Gastroesophageal sphincter (tissue), 4 donors: ENCODE results near the gene SP110. TPM values are rescaled to one million over a fixed set of nuclear protein-coding genes. Genes with fewer than 3 reads are reported as not detected.
"Not testable (repeated sequence)": the region's sequence is repeated elsewhere in the genome, so short reads cannot be mapped to it uniquely, and the experiment has no call there.

Source experiments
- ATAC-seq: fragments of 150-250 bp; one replicate; pipeline ENCODE4 v1.9.1; 2016; ENCODE audit warnings: mild to moderate bottlenecking, moderate library complexity
- H3K27ac ChIP-seq, 4 donors: fragments of 200-600 bp; sonication (generic) in 3 of 4; 1 replicate in 3 of 4; 2 replicates in 1 of 4; pipeline ENCODE4 v1.5.1; 2016 to 2019
- H3K27me3 ChIP-seq: fragments of 200-600 bp; sonication (generic); one replicate; pipeline ENCODE4 v1.5.1; 2019
- H3K36me3 ChIP-seq, 2 donors: fragments of 200-600 bp; sonication (generic); one replicate each; pipeline ENCODE4 v1.5.1; 2019; ENCODE audit warnings: control low read depth in 1 of 2
- H3K4me1 ChIP-seq, 3 donors: fragments of 200-600 bp; sonication (generic); 1 replicate in 2 of 3; 2 replicates in 1 of 3; pipeline ENCODE4 v1.5.1; 2016 to 2019; ENCODE audit warnings: control low read depth in 2 of 3
- H3K4me3 ChIP-seq, 2 donors: fragments of 200-600 bp; sonication (generic); one replicate each; pipeline ENCODE4 v1.5.1; 2019; ENCODE audit warnings: mild to moderate bottlenecking in 1 of 2, moderate library complexity in 1 of 2
- H3K9me3 ChIP-seq, 3 donors: fragments of 200-600 bp; sonication (generic); one replicate each; pipeline ENCODE4 v1.5.1; 2017 to 2019; ENCODE audit warnings: control low read depth in 2 of 3
- CTCF ChIP-seq, 4 experiments: fragments of 200-600 bp in 2 of 4; fragments of 450-650 bp in 2 of 4; sonication (generic) in 1 of 4; IDR thresholded peaks; one replicate each; pipeline ENCODE4 v1.5.1; 2017 to 2019; ENCODE audit warnings: antibody characterized with exemption in 4 of 4, mild to moderate bottlenecking in 2 of 4, moderate library complexity in 2 of 4
- EP300 ChIP-seq: sonication (generic); formaldehyde crosslinking; IDR thresholded peaks from one replicate; pipeline ENCODE4 v1.6.1; 2017; ENCODE audit warnings: antibody characterized with exemption, mild to moderate bottlenecking
- POLR2A ChIP-seq, 2 donors: fragments of 450-650 bp; IDR thresholded peaks; one replicate each; pipeline ENCODE4 v1.6.1; 2017; ENCODE audit warnings: antibody characterized with exemption in 2 of 2, mild to moderate bottlenecking in 2 of 2, moderate library complexity in 1 of 2
- POLR2AphosphoS5 ChIP-seq: sonication (generic); formaldehyde crosslinking; IDR thresholded peaks from one replicate; pipeline ENCODE4 v1.6.1; 2017; ENCODE audit warnings: antibody characterized with exemption
- WGBS, 2 donors: methylation state at CpG; one replicate each; pipeline ENCODE4 v1.1.5; 2018; ENCODE audit warnings: low coverage in 1 of 2; 5-methylcytosine and 5-hydroxymethylcytosine counted together
- total RNA-seq, 4 donors: library from RNA; depleted of rRNA; stranded (reverse); fragments of >200 nt; gene quantifications; one replicate each; pipeline ENCODE4 v1.1.0, GENCODE V29; 2016

Gene SP110
- total RNA-seq, 4 donors from 2014 or later = 16.3 to 37.5 (median 19.2) TPM

- Histone ChIP-seq H3K36me3 (no peaks in the 10 kb centered on the region), H3K9me3 (peaks cover 0 to 9% (median 0%) of the 10 kb centered on the region in 3 donors), H3K27ac (no peak within 1 kb of the TSS), H3K27me3 (no peaks in the 10 kb centered on the region), H3K4me1 (peaks cover 0 to 7% (median 0%) of the 10 kb centered on the region in 3 donors), H3K4me3 (no peak within 1 kb of the TSS)
- 53 to 60% methylated on average over 1 to 3 of the region's 8 CpGs for WGBS, 2 donors
- no peak for ATAC-seq
- no peak for TF ChIP-seq POLR2A (IDR thresholded peaks at IDR 0.05)
- no peak for TF ChIP-seq POLR2AphosphoS5
- TF ChIP-seq EP300 = no peak
- TF ChIP-seq CTCF (IDR thresholded peaks at IDR 0.05) = no peak
These were observed 5.7 kb upstream of the SP110 start, which contains the start of gene SP140 for GRCh38 chr2:230225486-230225885. TSS of gene SP140 (plus strand) at chr2:230225736. CDS start at chr2:230225845, 109 bp downstream.

DNA sequence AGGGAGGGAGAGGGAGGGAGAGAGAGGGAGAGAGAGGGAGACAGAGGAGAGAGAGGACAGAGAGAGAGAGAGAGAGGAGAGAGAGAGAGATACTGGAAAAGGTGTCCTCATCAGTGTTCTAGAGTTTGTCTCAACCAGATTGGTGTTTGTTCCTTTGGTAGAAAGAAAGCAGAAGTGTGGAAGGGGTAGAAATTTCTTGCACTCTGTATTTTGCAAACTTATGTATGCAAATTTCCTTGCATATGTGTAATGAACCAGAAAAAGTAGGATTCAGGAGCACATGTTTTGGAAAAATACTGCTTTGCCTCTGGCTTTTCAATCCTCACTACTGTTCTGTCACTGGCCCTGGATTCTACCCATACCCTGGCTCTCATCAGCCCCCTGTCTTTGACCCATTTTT lies 4.7 kb upstream of the SP110 start:
- Histone ChIP-seq H3K27me3 (no peaks in the 10 kb centered on the region), H3K4me1 (peaks cover 0 to 14% (median 0%) of the 10 kb centered on the region in 3 donors), H3K27ac (no peak overlapping the region), H3K36me3 (no peaks in the 10 kb centered on the region), H3K4me3 (no peak overlapping the region), H3K9me3 (no peaks in the 10 kb centered on the region)
- TF ChIP-seq POLR2AphosphoS5 (no peak), CTCF (IDR thresholded peaks at IDR 0.05) (no peak), POLR2A (IDR thresholded peaks at IDR 0.05) (no peak)
- no peak for ATAC-seq

DNA sequence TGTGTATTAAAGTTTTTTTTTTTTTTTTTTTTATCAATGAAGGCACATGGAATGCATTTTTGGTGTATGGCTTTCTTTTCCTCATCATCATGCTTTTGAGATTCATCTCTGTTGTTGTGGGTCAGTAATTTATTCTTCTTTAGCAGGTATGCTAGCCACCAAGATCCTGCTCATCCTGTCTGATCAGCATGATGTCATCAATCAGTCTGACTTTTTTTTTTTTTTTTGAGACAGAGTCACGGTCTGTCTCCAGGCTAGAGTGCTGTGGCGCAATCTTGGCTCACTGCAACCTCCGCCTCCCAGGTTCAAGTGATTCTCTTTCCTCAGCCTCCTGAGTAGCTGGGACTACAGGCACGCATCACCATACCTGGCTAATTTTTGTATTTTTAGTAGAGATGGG lies 3.0 kb upstream of the SP110 start:
- not testable (repeated sequence) for H3K4me3 ChIP-seq, H3K27me3 ChIP-seq, H3K27ac ChIP-seq, ATAC-seq, H3K36me3 ChIP-seq, H3K9me3 ChIP-seq
- WGBS, 2 donors = 78 to 100% methylated on average over 1 to 3 of the region's 4 CpGs
- H3K4me1 ChIP-seq = peaks cover 0 to 31% (median 0%) of the 10 kb centered on the region in 3 donors

DNA sequence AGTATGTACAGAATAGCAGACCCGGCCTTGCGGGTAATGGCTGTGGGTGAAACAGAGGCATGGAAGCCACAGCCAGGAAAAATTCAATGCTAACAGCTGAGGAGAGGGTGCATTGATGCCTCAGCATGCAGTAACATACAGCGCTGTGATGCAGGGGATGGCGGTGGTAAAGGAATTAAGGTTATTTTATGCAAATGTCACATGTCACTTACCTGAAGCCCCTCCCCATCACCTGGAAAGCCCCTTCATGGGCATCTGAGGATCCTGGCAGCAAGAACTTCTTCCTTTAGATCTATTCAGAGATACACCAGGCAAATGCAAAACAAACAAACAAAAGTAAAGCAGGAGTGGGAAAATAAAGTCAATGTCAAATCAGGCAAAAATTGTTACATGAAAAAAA lies 1.7 kb upstream of the SP110 start:
- no peak for ATAC-seq
- WGBS, 2 donors = 100% methylated on average over 2 to 4 of the region's 4 CpGs
- H3K27me3 ChIP-seq = no peaks in the 10 kb centered on the region
- H3K4me1 ChIP-seq = peaks cover 0 to 37% (median 0%) of the 10 kb centered on the region in 3 donors
- no peak overlapping the region for H3K4me3 ChIP-seq
- H3K9me3 ChIP-seq = no peaks in the 10 kb centered on the region
- H3K27ac ChIP-seq = no peak overlapping the region
- no peak for TF ChIP-seq POLR2AphosphoS5
- no peak for TF ChIP-seq EP300
- no peak for TF ChIP-seq CTCF (IDR thresholded peaks at IDR 0.05)
- TF ChIP-seq POLR2A (IDR thresholded peaks at IDR 0.05) = no peak
- H3K36me3 ChIP-seq = peaks cover 0 to 5% of the 10 kb centered on the region in 2 donors

DNA sequence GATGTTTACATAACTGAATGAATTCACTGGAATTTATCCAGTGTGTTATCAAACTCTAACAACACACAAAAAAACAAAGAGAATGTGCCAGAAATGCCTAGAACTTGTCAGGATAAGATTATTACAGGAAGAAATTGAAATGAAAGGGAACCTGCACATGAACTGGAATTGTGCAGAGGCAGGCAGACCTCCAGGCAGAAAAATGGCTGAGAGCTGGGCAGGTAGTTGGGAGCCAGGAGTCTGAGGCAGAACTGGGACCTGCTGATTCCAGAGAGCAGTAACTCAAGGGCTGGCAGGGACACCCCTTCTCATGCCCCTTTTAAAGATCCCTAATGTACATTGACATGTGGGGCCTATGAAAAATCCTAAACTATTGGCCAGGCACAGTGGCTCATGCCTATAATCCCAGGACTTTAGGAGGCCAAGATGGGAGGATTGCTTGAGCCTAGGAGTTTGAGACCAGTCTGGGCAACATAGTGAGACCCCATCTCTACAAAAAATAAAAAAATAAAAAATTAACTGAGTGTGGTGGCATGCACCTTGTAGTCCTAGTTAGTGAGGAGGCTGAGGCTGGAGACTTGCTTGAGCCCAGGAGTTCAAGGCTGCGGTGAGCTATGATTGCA lies 674 bp upstream of the SP110 start:
- 100% methylated on average over 1 of the region's 1 CpG; no CpG with 5 or more reads in 1 of the 2 donors for WGBS, 2 donors
- Histone ChIP-seq H3K4me3 (peak overlapping the region; percentile 63 to 90), H3K9me3 (no peaks in the 10 kb centered on the region), H3K36me3 (peaks cover 0 to 15% of the 10 kb centered on the region in 2 donors), H3K27me3 (no peaks in the 10 kb centered on the region), H3K4me1 (peaks cover 0 to 37% (median 0%) of the 10 kb centered on the region in 3 donors), H3K27ac (peak overlapping the region; percentile 78 to 81 (median 79))
- ATAC-seq = no peak
- no peak for TF ChIP-seq EP300
- TF ChIP-seq CTCF (IDR thresholded peaks at IDR 0.05) = no peak
- TF ChIP-seq POLR2A (IDR thresholded peaks at IDR 0.05) = no peak
- TF ChIP-seq POLR2AphosphoS5 = no peak
